ENCODE data around the gene TP53I13.
A peak's percentile ranks its signal among the peaks of the same experiment; 100 is the strongest.
"Not testable (repeated sequence)": the region's sequence is repeated elsewhere in the genome, so short reads cannot be mapped to it uniquely, and the experiment has no call there.

TP53I13 gene, protein sequence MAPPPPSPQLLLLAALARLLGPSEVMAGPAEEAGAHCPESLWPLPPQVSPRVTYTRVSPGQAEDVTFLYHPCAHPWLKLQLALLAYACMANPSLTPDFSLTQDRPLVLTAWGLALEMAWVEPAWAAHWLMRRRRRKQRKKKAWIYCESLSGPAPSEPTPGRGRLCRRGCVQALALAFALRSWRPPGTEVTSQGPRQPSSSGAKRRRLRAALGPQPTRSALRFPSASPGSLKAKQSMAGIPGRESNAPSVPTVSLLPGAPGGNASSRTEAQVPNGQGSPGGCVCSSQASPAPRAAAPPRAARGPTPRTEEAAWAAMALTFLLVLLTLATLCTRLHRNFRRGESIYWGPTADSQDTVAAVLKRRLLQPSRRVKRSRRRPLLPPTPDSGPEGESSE
- 47.2 to 64.0 (median 57.5) reads per million in 4 donors for total RNA-seq

DNA sequence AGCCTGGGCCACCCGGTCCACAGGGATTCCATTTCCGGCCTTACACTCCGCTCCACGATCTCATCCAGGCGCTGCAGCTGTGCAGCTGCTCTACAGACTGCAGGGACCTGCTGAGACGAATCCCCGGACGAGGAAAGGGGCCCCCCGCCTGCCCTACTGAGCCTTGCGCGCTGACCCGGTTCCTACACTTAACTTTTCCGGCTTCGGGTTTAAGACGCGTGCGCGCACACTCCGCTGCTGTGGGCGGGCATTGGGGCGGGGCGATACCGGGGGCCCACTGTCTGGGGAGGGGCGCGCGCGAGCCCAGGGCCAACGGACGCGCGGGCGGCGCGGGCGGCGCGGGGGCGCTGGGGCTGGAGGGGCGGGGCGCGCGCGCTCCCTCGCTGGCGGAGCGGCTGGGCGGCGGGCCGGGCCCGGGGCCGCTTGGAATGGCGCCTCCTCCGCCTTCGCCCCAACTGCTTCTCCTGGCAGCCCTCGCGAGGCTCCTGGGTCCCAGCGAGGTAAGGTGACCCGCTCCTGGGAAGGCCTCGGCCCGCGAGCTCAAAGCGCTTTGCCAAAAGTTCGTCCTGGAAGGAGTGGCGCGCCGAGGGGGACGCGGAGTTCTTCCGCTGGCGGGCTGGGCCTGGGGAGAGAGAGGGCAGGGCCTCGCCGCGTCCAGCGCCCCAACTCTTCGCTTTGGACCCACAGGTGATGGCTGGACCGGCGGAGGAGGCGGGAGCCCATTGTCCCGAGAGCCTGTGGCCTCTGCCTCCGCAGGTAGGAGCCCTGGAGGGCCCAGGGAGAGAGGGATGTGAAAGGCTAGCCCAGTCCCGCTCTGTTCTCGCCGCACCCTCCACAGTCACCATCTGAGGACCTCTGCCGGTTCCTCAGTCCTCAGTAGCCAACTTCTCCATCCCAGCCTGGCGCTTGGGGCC is at the start of gene TP53I13:
Gene TP53I13, plus strand, starts transcription at position 371 of the 914 bp plus-strand sequence. Its CDS starts 58 bp downstream, at position 429.
- DNase-seq, result peak; percentile 78 to 90 (median 84)

DNA sequence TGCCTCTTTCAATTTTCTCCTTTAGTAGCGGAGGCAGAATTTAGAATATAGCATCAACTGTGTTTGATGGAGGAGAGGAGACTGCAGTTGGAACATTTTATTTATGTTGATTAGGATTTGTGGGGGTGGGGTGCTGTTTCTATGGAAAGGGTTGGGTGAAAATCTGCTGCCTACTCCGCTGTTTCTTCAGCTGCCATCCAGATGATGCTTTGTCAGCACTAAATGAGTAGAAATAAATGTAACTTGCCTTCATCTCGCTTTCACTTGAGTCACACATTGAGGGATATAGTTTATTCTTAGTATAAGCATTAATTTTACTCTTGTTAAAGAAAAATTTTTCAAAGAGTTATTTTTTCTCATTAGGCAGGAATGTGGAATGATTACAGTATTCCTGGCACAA is 43.8 kb upstream of the TP53I13 start:
- DNase-seq, result no peak

DNA sequence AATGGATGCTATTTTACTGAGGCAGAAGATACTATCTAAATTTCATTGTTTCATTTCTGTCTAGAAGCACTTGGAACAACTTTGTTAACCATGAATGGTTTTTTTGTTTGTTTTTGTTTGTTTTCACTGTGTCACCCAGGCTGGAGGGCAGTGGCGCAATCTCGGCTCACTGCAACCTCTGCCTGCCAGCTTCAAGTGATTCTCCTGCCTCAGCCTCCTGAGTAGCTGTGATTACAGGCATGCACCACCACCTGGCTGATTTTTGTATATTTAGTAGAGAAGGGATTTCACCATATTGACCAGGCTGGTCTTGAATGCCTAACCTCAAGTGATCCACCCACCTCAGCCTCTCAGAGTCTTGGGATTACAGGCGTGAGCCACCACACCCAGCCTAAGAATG is 42.2 kb upstream of the TP53I13 start:
- DNase-seq, result no peak

- no peak for DNase-seq
Measured at GRCh38 chr17:29533976-29534375, 34.5 kb upstream of the TP53I13 start.

GRCh38 chr17:29544066-29544465 is 24.4 kb upstream of the TP53I13 start:
- no peak for DNase-seq

- no peak for DNase-seq
Measured at GRCh38 chr17:29546085-29546484, 22.4 kb upstream of the TP53I13 start.

DNA sequence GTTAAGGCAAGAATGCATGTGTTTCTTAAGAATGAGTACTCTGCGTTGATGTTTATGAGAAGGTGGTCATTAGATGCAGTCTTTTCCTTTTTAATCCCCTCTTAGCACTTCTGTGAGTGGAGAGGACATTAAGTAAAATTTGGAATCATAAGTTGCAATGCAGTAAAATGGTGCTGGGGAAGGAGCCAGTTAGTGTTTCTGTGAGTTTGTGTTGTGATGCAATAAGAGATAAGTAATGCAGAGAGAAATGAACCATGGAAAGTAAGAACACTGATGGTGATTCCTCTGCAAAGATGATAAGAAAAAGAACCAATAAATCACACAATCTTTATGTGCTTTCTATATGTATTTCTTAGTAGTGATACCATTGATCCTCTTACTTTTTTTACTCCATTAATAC is 21.7 kb upstream of the TP53I13 start:
- DNase-seq, result no peak

DNA sequence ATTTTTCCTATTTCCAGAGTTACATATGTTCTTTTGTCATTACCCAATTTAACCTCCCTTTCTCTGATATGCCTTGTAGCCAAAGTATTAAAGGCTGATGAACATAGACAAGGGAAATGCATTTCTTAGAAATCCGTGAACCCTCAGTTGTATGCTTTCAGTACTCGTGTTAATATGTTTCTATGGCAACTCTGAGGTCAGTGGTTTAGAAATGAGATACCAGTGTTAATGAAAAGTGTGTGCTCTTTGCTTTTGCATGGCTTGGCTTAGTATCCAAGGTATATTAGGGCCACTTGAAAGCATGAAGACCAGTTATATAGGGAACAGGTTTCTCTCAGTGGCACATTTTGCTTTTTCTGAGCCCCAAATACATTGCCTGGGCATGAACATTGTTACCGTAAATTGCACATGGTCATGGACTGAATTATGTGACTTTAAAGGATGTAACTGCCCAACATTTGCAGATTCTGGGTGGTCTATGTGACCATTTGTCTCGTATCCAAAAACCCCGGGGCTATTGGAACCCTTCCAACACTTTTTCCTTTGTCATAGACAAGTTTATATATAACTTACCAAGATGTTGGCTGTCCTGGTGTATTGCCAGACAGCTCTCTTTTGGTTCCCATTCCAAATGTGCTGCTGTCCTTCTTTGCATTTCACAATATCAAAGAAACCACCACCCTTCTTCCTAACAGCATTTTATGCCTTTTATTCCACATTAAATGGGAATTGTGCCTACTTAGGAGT is 19.2 kb upstream of the TP53I13 start:
- DNase-seq, result peak in 1 of 5 donors; percentile 44

DNA sequence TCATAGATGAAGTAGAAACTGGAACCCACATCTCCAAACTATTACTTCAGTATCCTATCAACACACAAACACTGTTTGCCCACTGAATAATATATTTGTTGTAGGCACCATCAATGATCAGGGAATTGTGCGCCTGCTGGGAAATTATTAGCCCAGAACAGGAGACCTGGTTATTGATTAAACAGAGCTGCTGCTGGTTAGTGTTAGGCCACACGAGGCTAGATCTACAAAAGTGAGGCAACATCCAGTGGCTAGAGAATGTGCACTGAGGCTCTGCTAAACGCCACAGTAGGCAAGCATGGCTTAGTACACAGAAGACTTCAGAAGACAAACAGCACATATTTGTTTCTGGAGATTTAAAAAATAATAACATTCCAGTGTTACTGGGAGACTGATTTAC is 12.7 kb upstream of the TP53I13 start:
- DNase-seq, result no peak

GRCh38 chr17:29557085-29557738 is 11.3 kb upstream of the TP53I13 start:
- DNase-seq, result no peak

DNA sequence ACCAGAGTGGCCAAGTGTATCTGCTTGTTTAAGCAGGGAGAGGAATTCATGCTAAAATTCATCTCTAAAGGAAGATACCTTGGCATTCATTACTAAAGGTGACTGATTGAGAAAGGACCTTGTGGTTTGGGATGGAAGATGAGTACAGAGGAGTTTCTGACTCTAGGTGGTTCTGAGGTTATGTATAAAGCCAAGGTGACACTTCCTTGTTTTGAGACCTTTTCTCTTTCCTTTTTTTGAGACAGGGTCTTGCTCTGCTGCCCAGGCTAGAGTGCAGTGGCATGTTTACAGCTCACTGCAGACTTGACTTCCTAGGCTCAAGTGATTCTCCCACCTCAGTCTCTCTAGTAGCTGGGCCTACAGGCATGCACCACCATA is 10.8 kb upstream of the TP53I13 start:
- no peak for DNase-seq

GRCh38 chr17:29558139-29558538 is 10.4 kb upstream of the TP53I13 start:
- DNase-seq, result not testable (repeated sequence)

GRCh38 chr17:29559640-29560039 is 8.9 kb upstream of the TP53I13 start:
- no peak for DNase-seq

GRCh38 chr17:29560316-29560715 is 8.2 kb upstream of the TP53I13 start:
- no peak for DNase-seq

DNA sequence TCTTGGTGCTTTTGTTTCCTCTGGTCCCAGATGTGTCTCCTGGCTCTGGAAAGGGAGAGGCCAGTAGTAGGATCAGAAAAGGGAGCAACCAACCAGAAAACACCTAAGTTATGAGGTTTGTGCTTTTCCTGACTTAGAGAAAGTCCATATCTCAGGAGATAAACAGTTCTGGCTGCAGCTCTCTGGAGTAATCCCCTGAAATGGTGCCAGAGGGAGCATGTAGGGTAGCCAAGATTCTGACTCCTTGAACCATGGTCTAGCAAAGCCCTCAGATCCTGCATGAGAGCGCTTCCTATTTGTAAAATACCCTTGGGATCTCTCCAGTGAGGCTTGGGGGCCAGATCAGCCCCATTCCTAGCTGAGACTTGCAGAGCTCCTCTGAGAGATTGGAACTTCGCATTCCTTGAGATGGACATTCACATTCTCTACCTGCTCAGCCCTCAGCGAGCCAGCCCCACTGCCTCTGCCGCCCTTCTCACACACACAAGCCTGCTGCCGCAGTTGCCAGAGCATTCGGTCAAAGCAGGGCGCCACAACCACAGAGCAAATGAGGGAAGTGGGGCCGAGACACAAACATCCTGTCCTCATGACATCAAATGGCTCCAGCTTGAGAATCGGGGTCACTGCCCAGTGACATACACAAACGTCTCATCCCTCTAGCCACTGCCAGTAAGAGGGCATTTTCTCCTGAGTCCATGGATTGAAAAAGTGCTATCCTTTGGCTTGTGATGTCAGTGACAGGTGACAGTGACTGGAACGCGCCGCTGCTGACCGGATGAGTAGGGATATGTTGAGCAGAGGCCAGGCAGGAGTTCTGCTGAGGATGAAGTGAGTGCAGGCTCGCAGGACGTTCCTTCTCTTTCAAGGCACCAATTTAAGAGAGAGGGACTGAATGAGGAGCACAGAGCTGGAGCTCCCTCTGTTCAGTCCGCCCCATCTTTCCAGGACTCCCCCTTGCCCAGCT is 6.7 kb upstream of the TP53I13 start:
- no peak for DNase-seq

- DNase-seq, result no peak
Measured at GRCh38 chr17:29562615-29563014, 5.9 kb upstream of the TP53I13 start.

- DNase-seq, result no peak
Measured at GRCh38 chr17:29563816-29564215, 4.7 kb upstream of the TP53I13 start.

DNA sequence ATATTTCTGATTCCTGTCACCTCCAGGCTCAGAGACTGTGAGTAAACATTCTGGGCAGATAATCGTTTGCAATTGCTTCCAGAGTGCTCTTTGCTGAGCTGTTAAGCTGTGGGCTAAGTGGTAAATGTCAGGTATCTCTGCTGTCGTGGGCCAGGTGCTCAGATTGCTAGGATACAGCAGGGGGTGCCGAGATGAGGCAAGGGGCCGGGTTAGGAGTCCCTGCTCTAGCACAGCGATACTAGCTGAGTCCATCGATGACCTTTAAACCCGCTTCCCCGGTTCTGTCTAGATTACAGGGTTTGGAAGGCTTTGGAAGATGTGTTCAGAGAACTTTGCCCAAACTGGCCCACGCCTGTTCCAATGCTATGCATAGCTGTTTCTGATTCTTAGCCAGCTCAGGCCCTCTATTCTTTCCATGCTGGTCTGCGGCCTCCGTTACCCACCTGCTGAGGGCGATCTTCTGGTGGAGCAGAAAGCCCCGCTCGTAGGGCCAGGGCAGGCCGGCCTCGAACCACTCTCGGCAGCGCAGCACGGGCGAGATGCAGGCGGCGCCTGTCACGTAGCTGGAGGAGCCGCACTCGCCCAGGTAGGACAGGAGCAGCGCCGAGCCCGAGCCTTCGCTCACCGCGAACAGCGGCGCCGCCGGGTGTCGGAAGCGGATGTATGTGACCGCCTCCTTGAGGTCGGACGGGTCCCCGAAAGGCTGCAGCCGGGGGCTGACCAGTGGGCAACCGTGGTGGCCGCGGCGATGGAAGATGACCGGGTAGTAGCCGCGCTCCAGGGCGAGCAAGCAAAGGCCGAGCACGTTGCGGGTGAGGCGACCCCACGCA is 2.6 kb upstream of the TP53I13 start:
- DNase-seq, result peak in 3 of 5 donors; percentile 40 to 76 (median 46)

DNA sequence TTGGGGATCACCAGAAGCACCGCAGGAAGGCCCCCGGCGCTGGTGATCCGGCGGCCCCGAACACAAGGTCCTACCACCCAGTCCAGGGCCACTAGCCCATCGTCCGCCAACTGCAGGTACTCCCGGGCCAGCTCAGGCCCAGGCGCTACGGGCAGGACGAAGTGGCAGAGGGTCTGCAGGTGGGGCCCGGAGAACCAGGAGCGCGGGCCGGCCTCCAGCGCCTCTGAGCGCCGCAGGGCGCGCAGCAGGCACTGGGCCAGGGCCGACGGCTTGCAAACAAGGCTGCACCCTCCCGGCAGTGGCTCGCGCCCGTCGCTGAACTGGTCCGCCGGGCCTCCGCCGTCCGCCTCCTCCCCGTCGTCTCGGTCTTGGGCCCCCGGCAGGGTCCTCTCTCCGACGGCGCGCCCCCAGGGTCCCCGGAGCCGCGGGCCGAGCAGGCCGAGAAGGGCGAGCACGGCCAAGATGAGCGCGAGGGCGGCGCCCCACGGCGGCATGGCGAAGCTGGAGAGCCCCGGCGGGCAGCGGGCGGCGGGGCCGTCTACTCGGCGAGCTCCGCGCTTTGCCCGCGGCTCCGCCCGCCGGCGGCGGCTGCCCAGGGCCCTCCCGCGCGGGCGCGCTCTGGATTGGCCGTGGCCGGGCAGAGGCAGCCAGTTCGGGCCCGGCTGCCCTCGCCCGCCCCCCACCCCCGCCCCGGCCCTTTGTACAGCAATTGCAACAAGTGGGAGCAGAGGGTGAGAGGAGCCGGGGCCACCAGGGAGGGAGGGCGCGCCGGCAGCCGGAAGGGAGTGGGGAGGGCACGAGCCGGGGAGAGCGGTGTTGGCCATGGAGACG is 1.8 kb upstream of the TP53I13 start, which contains the start of gene ABHD15:
Gene ABHD15, minus strand, starts transcription at position 565 of the 831 bp plus-strand sequence. Its CDS starts 71 bp downstream, at position 494.
- peak in 4 of 5 donors; percentile 42 to 71 (median 54) for DNase-seq

Measured in T-helper 1 cell (primary cell).